Coronary artery (tissue), 2 donors: Measurements from ENCODE around the gene MAP3K1.

Experiments used
- DNase-seq: peaks from one replicate; pipeline ENCODE4 v3.0.0-alpha.2; 2017; ENCODE audit warnings: low spot score
- H3K27ac ChIP-seq, 2 donors: fragments of 200-600 bp; sonication (generic); one replicate each; pipeline ENCODE4 v1.5.1; 2016 to 2019
- H3K4me3 ChIP-seq: fragments of 200-600 bp; sonication (generic); 2 replicates; pipeline ENCODE4 v1.5.1; 2016; ENCODE audit warnings: mild to moderate bottlenecking, moderate library complexity
- CTCF ChIP-seq: fragments of 200-600 bp; sonication (generic); IDR thresholded peaks from one replicate; pipeline ENCODE4 v1.5.1; 2019; ENCODE audit warnings: antibody characterized with exemption

Gene MAP3K1

DNA sequence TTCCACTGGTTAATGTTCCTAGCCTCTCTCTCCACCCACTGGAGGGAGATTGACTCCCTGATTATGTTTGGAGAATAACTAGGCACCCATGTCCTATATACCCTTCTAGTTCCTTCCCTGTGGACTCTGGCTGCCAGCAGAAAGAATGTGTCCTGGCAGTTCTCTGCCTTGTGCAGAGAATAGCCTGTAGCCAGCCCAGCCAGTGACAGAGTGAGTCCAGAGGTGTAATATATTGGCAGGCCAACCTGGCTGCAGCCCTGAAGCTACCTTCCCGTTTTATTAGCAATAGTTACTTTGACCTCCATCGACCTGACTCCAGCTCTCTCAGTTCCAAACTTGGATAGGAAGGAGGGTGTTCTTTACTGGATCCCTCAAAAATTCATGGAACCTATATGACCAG lies 102.2 kb downstream of the MAP3K1 start:
- H3K27ac ChIP-seq: no peak overlapping the region
- no peak overlapping the region for H3K4me3 ChIP-seq
- no peak for TF ChIP-seq CTCF
- DNase-seq: no peak

DNA sequence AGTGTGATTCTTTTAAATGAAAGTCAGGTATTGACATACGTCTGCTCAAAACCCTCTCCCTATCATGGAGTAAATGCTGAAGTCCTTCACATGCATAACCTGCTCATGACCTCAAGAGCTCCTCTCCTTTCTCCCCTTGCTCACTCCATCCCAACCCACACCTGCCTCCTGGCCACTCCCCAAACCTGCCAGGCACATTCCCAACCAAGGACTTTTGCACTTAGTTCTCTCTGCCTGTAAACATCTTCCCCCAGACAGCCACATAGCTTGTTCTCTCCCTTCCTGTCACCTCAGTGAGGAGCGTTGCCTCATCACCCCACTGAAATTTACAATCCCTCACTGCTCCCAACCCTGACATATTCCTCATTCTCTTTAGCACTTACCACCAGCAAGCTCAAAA lies 102.7 kb downstream of the MAP3K1 start:
- Histone ChIP-seq H3K4me3 (no peak overlapping the region), H3K27ac (no peak overlapping the region)
- no peak for TF ChIP-seq CTCF
- DNase-seq: no peak

GRCh38 chr5:56919942-56920662 lies 104.8 kb downstream of the MAP3K1 start:
- no peak for DNase-seq
- Histone ChIP-seq H3K4me3 (no peak overlapping the region), H3K27ac (no peak overlapping the region)
- TF ChIP-seq CTCF: no peak

- no peak for TF ChIP-seq CTCF
- DNase-seq: no peak
- no peak overlapping the region for H3K27ac ChIP-seq
- no peak overlapping the region for H3K4me3 ChIP-seq
Observed at GRCh38 chr5:56922922-56923321, 107.6 kb downstream of the MAP3K1 start.

DNA sequence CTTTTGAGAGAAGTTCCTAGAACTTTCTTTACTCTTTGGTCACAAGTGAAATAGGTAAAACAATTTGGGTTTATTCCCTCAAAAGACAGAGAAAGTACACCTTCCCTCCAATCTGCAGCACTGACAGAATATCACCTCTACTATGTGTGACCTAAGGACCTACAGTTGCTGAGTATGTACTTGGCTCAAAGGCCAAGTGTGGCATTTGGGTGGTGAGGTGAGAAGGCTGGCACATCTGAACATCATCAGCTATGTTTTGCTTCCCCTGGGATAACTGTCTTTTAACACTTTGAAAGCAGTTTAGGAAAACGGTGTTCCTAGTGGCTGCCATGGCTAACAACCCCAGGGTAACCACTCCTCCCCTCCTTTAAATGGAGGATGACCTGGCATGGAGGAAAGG lies 119.0 kb downstream of the MAP3K1 start:
- no peak for TF ChIP-seq CTCF
- no peak overlapping the region for H3K4me3 ChIP-seq
- no peak for DNase-seq
- no peak overlapping the region for H3K27ac ChIP-seq

DNA sequence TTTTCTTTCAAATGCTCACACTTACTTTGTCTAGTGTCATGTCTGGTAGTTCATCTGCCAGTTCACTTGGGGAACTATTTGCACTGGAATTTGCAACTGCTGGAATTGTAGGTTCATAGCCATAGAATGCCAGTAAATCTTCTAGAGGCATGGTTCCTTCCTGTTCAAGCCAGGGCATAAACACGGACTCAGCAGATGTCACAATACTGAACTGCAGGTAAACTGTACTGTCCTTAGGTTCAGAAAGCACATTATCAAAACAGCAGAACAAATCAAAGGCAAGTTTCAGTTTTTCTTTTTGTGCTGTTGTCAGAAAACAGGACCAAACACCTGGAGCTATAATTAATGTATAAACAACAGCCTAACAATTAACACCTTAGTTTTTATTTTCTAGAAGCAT lies 123.5 kb downstream of the MAP3K1 start:
- Histone ChIP-seq H3K4me3 (no peak overlapping the region), H3K27ac (no peak overlapping the region)
- TF ChIP-seq CTCF: no peak
- DNase-seq: no peak

DNA sequence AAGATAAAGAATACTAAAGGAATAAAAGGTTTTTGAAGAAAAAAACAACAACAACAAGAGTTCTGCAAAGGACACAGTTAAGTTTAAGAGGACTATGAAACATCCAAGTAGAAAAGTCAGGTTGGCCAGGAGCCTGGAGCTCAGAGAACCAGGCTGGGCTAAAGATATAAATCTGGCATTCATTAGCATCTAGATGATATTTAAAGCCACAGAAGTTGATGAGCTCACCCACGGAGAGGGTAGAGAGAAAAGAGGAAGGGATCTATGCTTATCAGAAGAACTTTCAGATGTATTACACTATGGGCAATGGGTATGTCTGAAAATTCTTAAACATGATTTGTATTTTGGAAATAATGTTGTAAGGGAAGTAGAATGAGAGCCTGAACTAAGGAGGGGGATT lies 126.6 kb downstream of the MAP3K1 start:
- no peak overlapping the region for H3K4me3 ChIP-seq
- no peak for TF ChIP-seq CTCF
- no peak overlapping the region for H3K27ac ChIP-seq
- no peak for DNase-seq
